HL-60 (cell line): ENCODE measurements around the gene PTPRN2.

Experiments
- CTCF ChIP-seq: IDR thresholded peaks from one replicate; pipeline ENCODE4 v1.5.1; 2011; ENCODE audit warnings: low read length, control low read depth, inconsistent platforms; ENCODE audit not compliant: insufficient read depth
- POLR2AphosphoS5 ChIP-seq: IDR thresholded peaks from 2 replicates; pipeline ENCODE4 v1.6.1; 2012; ENCODE audit warnings: low read depth
- REST ChIP-seq: IDR thresholded peaks from 2 replicates; pipeline ENCODE4 v1.6.1; 2012; ENCODE audit warnings: low read depth; ENCODE audit not compliant: insufficient replicate concordance

- TF ChIP-seq REST = no peak
- TF ChIP-seq CTCF = no peak
- no peak for TF ChIP-seq POLR2AphosphoS5
These were observed 985.5 kb downstream of the PTPRN2 start for GRCh38 chr7:157602156-157602555.
